Measurements from ENCODE around the gene SFXN5.

The SFXN5 gene

DNA sequence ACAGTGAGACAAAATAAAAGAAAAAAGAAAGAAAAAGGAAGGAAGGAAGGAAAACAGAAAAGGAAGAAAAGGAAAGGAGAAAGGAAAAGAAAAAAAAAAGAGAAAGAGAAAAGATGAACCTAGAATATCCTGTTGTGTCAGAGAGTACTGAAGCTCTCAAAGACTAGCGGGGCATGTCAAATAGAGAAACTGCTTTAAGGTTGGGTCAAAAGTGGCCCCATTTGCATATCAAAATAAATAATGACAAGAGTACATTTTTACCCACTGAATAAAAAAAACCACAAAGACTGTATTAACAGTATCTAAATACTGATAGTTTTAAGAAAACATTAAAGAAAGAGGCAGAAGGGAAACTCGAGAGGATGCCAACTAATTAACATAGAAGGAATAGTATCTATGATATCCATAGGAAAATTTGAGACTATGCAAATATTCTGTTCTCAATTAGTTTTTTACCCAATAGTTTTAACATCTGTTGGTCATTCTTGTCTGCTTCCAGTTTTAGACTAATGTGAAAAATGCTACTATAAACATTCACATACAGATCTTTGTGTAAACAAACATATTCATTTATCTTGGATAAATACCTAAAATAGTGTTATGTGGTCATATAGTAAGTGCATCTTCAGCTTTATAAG, 53.2 kb downstream of the SFXN5 start:
- no peak for DNase-seq

DNA sequence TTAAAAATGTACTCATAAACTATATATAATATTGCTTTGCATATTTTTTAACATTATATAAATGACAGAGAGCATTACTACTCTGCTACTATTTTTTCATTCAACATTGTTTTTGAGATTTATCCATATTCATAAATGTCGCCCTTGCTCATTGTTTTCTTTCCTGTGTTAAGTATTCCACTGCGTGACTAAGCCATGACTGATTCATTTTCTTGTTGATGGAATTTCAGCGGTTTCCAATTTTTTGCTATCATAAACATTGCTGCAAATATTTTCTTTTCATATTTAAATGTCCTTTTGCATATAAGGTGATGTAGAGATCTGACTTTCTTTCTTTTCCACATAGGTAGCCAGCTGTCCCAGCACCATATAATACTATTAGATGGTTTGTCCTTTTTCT, 57.6 kb downstream of the SFXN5 start:
- no peak for DNase-seq

- DNase-seq, result no peak
Measured at GRCh38 chr2:73009177-73009839, 62.2 kb downstream of the SFXN5 start.

DNA sequence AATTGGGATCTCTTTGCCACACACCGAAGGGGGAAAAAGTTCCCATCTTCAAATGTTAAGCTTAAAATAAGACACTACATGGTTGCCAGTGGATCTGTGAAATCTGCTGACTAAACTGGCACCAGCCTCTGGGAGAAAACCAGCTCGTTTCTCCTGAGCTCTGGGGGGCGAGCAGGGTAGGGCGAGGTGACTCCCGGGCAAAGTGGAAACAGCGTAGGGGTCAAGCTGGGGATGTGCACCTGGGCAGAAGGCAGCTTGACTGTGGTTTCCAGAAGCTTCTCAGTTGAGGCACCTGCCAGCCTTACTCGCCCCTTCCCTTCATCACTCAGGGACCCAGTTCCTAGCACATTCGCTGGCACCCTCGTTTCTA, 62.8 kb downstream of the SFXN5 start:
- no peak for DNase-seq

DNA sequence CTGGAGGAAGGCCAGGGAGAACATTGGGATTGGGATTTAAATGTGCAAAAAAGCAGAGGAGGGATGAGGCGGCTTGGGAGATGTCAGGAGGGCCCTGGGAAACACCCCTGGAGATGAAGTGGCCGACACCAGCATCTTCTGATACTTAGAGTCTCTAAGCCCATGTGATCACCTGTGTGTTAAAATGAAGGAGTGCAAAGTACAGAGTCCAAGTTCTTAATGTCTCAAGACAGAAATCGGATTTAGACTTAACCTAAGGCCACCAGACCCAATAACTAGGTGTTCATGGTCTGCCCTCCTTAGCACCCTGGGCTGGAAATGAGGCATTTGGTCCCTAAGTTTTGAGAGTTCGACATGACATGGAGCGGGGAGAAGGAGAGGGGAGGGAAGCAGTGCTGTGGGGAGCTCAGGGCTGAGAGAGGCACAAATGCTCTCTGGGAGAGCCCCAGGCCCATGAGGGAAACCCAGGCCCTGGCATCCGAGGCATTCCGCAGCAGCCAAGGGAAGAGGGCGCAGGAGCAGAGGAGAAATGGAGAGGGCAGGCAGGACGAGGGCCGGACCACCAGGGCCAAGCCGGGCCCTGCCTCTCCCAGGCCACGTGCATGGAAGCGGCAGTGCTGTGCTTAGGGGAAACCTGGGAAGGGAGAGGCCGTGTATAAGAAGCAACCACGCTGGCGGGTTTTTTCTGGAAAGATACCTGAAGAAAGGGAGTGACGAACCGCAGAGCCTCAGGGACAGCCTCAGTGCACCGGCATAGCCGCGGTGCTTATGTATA, 63.3 kb downstream of the SFXN5 start:
- DNase-seq, result no peak

GRCh38 chr2:73006969-73007710, 64.4 kb downstream of the SFXN5 start:
- DNase-seq, result no peak

- DNase-seq, result no peak
Measured at GRCh38 chr2:73004889-73005596, 66.5 kb downstream of the SFXN5 start.

- no peak for DNase-seq
Measured at GRCh38 chr2:73004466-73004865, 67.0 kb downstream of the SFXN5 start.

DNA sequence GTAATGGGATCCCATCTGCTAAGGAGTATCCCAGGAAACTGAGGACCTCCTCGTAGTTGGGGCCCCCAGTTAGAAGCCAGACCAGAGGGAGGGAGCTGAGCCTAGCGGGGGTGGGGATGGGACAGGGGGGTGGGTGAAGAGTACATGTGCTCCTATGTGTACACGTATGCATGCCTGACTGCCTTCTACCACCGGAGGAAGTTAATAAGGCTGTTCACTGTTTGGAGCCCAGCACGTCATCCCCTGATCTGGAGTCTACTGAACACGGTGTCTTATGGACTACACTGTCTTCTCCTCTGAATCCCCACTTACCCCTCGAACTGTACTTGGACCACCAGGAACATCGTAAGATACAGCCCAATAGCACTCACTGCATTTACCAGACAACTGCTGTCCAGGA, 68.5 kb downstream of the SFXN5 start:
- no peak for DNase-seq

DNA sequence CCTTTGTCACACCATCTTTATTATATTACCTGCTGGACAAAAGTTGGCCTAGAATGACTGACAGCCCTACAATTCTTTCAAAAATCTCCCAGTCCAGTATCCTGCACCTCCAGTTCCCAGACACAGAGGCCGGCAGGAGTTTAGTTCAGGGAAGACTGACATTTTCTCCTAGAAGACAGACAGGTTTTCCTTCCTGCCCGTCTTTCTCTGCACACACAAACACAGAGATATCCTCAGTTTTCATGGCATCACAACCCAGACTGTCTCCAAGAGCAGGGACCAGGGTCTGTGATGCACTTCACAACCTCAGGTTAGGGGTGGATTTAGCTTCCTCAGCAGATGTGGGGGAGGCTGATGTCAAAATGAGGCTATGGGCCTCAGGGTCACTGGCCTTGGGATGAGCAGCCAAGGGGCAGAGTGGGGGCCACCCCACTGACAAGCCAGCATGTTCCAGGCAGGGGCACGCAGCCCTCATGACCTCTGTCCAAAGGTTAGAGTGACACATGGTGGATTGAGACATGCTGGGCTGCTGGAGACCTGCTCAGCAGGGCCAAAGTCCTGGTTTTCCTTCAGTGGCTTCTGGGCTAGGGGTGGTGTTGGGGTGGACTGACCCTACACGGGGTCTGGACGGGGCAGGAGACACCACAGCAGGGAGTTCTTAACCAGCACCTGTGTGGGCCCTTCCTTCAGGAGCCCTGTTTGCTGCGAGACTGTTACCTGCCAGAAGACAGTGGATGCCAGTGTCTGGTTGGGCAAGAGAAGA, 70.5 kb downstream of the SFXN5 start:
- DNase-seq, result no peak

GRCh38 chr2:72999729-73000725, 71.5 kb downstream of the SFXN5 start:
- no peak for DNase-seq

- DNase-seq, result no peak
Measured at GRCh38 chr2:72998724-72999123, 72.8 kb downstream of the SFXN5 start.

DNA sequence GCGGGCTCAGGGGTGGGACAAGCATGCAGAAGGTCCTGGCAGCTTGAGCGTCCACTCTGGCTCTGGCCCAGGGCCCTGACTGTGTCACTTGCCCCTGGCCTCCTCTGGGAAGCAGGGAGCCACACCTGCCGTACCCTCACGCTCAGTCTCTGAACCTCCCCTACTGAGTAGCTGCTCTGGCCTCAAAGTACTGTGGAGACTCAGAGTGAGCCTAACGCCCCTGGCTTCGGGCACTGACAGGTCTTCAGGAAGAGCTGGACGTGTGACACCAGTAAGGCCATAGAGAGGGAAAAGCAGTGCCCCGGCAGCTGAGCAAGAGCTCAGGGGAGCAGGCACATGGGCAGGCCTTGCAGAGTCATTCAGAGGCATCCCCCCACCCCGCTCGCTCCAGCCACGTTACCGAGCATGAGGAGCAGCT, 73.3 kb downstream of the SFXN5 start:
- DNase-seq, result no peak

DNA sequence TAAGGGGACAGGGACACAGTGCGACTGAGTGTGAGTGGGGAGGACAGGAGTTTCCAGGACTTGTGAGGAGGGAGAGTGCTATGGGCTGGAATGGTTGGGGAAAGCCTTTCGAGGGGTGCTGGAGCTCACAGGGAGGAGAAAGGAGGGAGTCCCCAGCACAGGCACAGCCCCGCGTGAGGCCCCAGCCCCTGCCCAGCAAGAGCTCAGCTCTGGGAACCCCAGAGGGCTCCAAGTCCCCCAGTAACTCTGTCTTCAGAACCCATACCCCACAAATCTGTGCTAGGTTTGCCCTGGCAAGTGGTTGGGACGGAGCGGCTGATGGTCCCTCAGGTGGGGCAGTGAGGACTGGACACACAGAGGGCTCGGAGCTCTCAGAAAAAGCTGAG, 75.4 kb downstream of the SFXN5 start:
- DNase-seq, result no peak

DNA sequence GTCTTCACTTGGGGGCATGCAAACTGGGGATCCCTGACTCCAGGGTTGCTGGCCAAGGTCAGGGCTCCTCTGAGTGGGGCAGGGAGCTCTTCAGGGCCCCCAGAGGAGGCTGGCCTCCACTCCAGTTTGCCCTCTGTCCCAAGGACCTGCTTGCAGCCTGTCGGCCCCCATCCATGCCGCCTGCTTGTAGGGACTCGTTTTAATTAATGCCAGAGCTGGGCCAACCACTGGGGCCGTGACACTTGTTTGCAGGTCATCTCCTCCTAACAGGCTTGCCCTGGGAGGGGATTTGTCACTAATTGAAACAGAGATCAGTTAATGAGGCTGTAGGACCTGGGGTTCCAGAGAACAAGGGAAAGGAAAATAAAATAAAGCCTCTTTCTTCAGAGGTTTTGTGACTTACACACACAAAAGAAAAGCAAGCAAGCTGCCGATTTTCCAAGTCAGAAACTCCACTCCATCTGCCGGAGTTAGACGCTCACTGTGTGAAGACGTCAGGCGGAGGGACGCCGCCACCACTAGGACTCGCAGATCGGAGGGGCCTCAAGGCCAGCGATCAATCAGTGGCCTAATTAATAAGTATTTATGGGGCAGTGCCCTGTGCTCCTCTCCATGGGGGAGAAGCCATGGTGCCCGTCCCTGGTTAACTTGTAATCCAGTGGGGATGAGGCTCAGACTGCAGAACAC, 75.9 kb downstream of the SFXN5 start:
- DNase-seq, result no peak

DNA sequence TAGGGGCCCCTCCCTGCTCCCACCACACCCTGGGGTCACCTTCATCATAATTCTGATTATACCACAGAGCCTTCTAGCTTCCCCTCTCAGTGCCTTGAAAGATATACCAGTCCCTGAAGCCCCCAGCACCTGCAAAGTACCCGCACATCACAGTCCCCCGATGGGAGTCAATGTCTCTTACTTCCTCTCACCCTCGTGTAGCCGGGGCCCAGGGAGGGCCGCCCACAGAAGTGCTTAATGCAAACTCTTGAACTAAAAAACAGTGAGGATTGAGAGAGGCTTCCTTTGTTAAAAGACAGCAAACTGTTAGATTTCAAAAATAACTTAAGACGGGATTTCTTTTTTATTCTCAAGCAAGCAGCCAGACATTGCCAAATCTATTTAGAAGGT, 76.5 kb downstream of the SFXN5 start:
- no peak for DNase-seq

- no peak for DNase-seq
Measured at GRCh38 chr2:72994282-72994990, 77.1 kb downstream of the SFXN5 start.

DNA sequence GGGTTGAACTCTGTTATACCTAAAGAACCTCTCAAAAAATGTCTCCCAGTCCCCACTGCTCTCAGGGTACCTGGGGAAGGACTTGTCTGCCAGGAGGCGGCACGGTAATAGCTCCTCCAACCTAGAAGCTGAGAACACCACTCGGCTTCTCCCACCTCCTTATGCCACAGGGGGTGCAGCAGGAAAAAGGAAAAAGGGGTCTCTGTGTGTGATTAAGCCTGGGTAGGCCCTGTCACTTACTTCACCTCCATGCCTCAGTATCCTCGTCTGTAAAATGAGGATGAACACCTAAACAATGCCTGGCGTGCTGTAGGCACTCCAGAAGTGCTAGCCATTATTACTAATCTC, 77.6 kb downstream of the SFXN5 start:
- DNase-seq, result no peak

DNA sequence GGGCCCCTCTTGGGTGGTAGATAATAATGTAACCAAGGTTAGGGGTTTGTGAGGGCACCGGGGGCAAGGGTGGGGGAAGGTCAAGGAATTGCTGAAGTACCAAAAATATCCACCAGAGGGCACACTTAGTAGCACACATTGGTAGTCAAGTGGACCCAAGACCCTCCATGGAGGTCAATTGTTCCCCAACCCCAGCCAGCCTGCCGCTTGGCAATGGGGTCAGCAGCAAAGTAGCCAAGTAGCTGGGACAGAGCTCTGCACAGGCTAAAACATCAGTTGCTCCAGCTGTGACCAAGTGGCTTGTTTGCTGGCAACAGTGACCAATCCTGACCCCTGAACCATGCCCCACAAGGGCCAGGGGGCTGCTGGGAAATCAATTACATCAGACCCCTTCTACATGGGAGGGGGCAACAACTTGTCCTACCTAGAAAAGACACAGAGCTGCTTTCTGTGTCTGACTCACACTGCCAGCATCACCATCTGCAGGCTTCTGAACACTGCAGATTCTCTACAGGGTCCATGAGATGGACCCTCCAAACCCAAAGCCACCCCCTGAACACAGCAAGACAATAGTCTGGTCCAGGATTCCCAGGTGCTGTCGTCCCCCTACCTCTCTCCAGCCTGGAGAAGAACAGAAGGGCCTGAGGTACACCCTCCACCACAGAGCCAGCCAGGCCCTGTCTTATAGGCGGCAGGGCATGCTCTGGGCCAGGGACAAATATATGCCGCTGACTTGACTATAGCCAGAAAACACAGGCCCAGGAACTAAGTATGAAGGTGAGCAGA, 78.2 kb downstream of the SFXN5 start:
- no peak for DNase-seq
